Activated CD4-positive, CD25-positive, alpha-beta regulatory T cell treated with anti-CD3 and anti-CD28 coated beads, Interleukin-2, amount 50 U/mL, for 24 hours (primary cell): ENCODE results near the gene ODAM.
"Not testable (repeated sequence)": the region's sequence is repeated elsewhere in the genome, so short reads cannot be mapped to it uniquely, and the experiment has no call there.

ENCODE experiments used
- ATAC-seq, 2 donors: fragments of 150-1000 bp; cut with Tn5 transposase; one replicate each; pipeline ENCODE4 v1.10.0; 2021; ENCODE audit warnings: mild to moderate bottlenecking in 1 of 2, moderate library complexity in 1 of 2

The ODAM gene

GRCh38 chr4:70225824-70226223, 30.3 kb downstream of the ODAM start, which contains the start of gene FDCSP:
Gene FDCSP, plus strand, starts transcription at chr4:70226124. Its CDS starts 5,071 bp downstream, at chr4:70231195.
- ATAC-seq: no peak

DNA sequence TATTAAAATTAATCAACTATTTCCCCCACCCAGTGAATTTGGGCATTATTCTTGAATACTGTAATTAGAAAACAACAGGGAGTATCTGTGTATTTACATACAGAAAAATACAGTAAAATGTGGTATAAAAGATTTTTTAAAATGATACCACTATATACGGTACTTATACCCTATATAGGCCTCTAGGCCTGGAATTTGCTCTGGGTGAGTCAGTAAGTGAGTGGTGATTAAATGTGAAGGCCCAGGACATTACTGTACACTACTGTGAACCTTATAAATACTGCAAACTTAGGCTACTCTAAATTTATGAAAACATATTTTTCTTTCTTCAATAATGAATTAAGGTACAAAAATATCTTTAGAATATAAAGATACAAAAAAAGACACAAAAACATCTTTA, 40.6 kb downstream of the ODAM start:
- no peak for ATAC-seq

DNA sequence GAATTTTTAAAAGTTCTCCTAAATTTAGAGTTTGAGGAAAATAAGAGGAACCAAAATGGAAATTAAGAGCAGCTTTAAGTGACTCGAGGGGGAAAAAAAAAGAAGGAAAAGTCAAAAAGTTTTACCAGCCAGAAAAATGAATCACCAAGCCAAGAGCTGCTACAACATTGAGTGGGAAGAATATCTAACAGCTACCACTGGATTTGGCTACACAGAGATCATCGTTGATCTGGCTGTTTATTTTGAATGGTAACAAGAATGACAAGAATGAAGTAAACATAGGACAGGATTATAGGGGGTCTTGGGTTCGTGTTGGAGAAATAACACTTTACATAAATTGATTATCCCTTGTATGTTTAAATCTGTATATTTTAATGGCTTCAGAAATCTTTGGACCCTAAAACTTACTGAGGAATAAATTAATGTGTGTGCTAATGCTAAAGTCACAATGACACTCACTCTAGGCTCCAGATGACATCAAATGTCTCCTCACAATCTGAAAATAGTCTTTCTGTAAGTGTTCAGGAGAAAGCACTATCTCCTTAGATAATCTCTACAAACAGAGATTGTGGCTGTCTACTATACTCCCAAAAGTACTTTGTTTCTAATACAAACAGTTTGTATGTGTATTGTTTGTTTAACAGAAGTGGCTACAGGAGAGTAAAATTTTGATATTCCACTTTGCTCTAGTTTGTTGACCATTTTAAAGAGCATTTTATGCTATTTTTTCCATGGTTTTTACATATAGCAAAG, 43.8 kb downstream of the ODAM start:
- no peak for ATAC-seq

DNA sequence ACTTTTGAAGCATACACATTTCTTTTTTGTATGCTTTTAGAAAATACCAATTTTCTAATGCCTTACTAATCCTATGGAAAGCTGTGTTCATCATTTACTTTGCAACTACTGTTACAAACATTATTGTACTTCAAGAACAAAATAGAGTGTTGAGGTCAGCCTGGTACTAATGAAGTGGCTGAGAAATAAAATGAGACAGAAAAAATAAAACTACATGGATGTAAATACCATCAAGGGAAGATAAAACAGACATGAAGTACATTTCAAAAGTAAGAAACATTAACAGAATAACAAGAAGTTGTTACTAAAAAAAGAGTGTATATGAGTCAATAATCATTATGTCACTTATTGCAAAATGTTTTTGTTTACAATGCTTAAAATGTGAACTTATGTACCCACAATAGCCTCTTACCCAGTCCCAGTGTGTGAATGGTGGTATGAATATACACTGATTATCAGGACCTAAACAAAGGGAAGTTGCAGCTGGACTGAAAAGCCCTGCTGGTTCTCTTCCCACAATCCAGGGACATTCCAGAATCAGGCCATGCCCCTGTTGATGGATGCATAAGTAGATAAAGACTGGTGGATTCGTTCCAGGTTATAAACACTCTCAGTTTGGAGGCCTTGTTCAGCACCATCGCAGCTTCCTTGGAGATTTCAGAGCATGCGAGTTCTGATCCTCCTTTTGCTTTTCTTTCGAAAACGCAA, 44.5 kb downstream of the ODAM start:
- ATAC-seq: no peak

GRCh38 chr4:70242297-70242696, 46.8 kb downstream of the ODAM start, which contains the start of gene CSN3:
Gene CSN3, plus strand, starts transcription at chr4:70242597. Its CDS starts 2,223 bp downstream, at chr4:70244820.
- not testable (repeated sequence) for ATAC-seq

DNA sequence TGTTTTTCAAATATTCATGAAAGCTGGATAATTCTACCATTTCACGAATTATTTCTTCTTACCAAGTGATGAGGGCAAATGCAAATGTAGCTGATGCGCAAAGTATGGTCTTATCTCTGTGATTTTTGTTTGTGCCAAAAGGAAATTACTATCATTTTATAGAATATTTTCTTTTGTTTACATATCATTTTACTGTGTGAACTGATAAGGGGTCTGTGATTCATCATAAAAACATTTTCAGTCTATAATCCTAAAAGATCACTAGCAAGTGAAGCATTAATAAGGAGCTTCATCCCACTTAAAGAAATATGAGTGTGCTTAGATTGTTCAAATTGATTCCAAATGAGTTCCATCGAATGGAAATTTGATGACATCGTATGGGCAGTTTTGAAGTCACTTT, 47.6 kb downstream of the ODAM start:
- ATAC-seq: no peak

DNA sequence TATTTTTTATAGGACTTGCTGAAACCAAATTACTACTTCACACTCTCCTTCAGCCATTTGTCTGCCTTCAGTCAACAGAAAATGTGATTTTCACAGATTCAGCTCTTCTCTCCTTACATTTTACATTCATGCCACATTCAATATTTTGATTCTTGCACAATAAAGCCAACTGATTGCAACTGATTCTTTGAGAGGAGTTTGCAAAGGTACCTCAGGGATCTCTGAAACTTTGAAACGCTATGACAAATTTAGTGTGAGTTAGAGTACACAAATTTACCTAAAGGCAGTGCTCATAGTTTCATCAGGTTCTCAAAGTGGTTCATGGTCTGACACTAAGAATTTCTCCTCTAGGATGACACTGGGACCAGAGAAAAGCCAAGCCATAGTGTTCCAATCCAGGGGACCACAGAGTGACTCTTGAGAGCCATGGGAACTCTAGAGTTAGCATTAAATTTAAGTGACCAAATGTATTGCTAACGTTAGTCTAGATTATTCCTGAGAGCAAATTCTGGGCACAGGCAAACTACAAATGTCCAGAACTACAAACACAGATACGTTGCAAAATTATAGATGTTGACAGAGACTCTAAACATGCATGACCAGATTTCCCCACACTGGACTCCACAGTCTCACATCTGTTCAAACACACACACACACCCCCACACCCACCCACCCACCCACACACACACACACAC, 55.9 kb downstream of the ODAM start:
- no peak for ATAC-seq

DNA sequence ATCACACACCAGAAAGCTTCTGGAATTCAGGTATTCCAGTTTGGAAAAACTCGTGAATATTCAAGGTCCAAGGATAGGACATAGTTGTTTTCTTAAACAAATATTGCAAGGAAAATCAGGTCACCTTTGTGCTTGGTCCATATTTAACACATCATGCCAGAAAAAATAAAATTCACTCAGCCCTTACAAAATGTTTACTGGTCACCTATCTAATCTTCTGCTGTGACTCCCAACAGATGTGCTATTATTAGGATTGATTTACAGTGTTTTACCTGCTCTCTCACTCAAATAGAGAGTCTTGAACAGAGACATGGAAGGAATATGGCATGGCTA, 56.4 kb downstream of the ODAM start:
- ATAC-seq: no peak
